ENCODE data around the gene TEX14.
"Not testable (repeated sequence)": the region's sequence is repeated elsewhere in the genome, so short reads cannot be mapped to it uniquely, and the experiment has no call there.

The TEX14 gene

GRCh38 chr17:58583486-58583885, 108.4 kb downstream of the TEX14 start:
- H3K18ac ChIP-seq (ENCODE audit: low read depth in 1 of 2, low read length in 2 of 2) = no peak overlapping the region
- H3K4me3 ChIP-seq (ENCODE audit: insufficient read depth in 1 of 2, low read depth in 1 of 2, low read length in 2 of 2) = no peak overlapping the region
- no peak overlapping the region for H4K8ac ChIP-seq (ENCODE audit: low read length)
- no peak overlapping the region for H2BK120ac ChIP-seq (ENCODE audit: low read depth, low read length)
- no peaks in the 10 kb centered on the region for H3K36me3 ChIP-seq (ENCODE audit: control insufficient read depth in 1 of 2, insufficient read depth in 2 of 2, low read depth in 1 of 2, low read length in 2 of 2)
- H4K91ac ChIP-seq (ENCODE audit: low read length) = no peak overlapping the region
- H3K4ac ChIP-seq (ENCODE audit: low read depth in 1 of 2, low read length in 2 of 2) = no peak overlapping the region
- H3K27me3 ChIP-seq (ENCODE audit: control insufficient read depth in 1 of 2, insufficient read depth in 1 of 2, low read length in 2 of 2) = peaks cover 23 to 35% of the 10 kb centered on the region in 2 experiments
- no peaks in the 10 kb centered on the region for H3K9me3 ChIP-seq (ENCODE audit: control insufficient read depth, low read length)
- no peaks in the 10 kb centered on the region for H3K79me1 ChIP-seq (replicated peaks; ENCODE audit: low read length, poor library complexity, severe bottlenecking)
- no peaks in the 10 kb centered on the region for H3K4me1 ChIP-seq (ENCODE audit: control insufficient read depth, insufficient read depth, low read depth, low read length)
- no peak overlapping the region for H3K9ac ChIP-seq (ENCODE audit: low read length)
- no peak overlapping the region for H2BK5ac ChIP-seq (ENCODE audit: low read depth, low read length, poor library complexity, severe bottlenecking)
- H2AFZ ChIP-seq (ENCODE audit: low read depth, low read length) = no peak overlapping the region
- H3K23ac ChIP-seq (ENCODE audit: low read length in 2 of 2) = no peak overlapping the region
- H2BK15ac ChIP-seq (ENCODE audit: low read depth, poor library complexity, severe bottlenecking) = no peak overlapping the region
- H2BK12ac ChIP-seq (ENCODE audit: low read length in 2 of 2) = no peak overlapping the region
- no peak overlapping the region for H2AK5ac ChIP-seq (ENCODE audit: low read length, severe bottlenecking)
- WGBS = 80% methylated on average over 4 of the region's 5 CpGs
- no peak for DNase-seq
- H3K27ac ChIP-seq (ENCODE audit: low read length, poor library complexity, severe bottlenecking) = no peak overlapping the region
- H3K14ac ChIP-seq (ENCODE audit: low read length in 2 of 2) = no peak overlapping the region
- H3K4me2 ChIP-seq (ENCODE audit: low read length, poor library complexity, severe bottlenecking) = no peak overlapping the region

- H2AK5ac ChIP-seq (ENCODE audit: low read length, severe bottlenecking); H3K4me3 ChIP-seq (ENCODE audit: insufficient read depth in 1 of 2, low read depth in 1 of 2, low read length in 2 of 2); H3K27ac ChIP-seq (ENCODE audit: low read length, poor library complexity, severe bottlenecking); H3K4me1 ChIP-seq (ENCODE audit: control insufficient read depth, insufficient read depth, low read depth, low read length); H3K79me1 ChIP-seq (replicated peaks; ENCODE audit: low read length, poor library complexity, severe bottlenecking); H3K9me3 ChIP-seq (ENCODE audit: control insufficient read depth, low read length); H3K18ac ChIP-seq (ENCODE audit: low read depth in 1 of 2, low read length in 2 of 2); H3K4me2 ChIP-seq (ENCODE audit: low read length, poor library complexity, severe bottlenecking); H2AFZ ChIP-seq (ENCODE audit: low read depth, low read length); H3K23ac ChIP-seq (ENCODE audit: low read length in 2 of 2); H2BK120ac ChIP-seq (ENCODE audit: low read depth, low read length); H4K91ac ChIP-seq (ENCODE audit: low read length); H4K8ac ChIP-seq (ENCODE audit: low read length); H3K9ac ChIP-seq (ENCODE audit: low read length); H3K4ac ChIP-seq (ENCODE audit: low read depth in 1 of 2, low read length in 2 of 2); H3K14ac ChIP-seq (ENCODE audit: low read length in 2 of 2); H2BK15ac ChIP-seq (ENCODE audit: low read depth, poor library complexity, severe bottlenecking); DNase-seq; H2BK5ac ChIP-seq (ENCODE audit: low read depth, low read length, poor library complexity, severe bottlenecking); H2BK12ac ChIP-seq (ENCODE audit: low read length in 2 of 2); H3K36me3 ChIP-seq (ENCODE audit: control insufficient read depth in 1 of 2, insufficient read depth in 2 of 2, low read depth in 1 of 2, low read length in 2 of 2): not testable (repeated sequence)
- peaks cover 23 to 39% of the 10 kb centered on the region in 2 experiments for H3K27me3 ChIP-seq (ENCODE audit: control insufficient read depth in 1 of 2, insufficient read depth in 1 of 2, low read length in 2 of 2)
- 90% methylated on average over 7 of the region's 7 CpGs for WGBS
Measured at GRCh38 chr17:58582718-58583117, 109.1 kb downstream of the TEX14 start.

GRCh38 chr17:58580671-58581070, 111.2 kb downstream of the TEX14 start:
- Histone ChIP-seq H3K18ac (ENCODE audit: low read depth in 1 of 2, low read length in 2 of 2) (no peak overlapping the region), H4K8ac (ENCODE audit: low read length) (no peak overlapping the region), H3K9me3 (ENCODE audit: control insufficient read depth, low read length) (no peaks in the 10 kb centered on the region), H2AK5ac (ENCODE audit: low read length, severe bottlenecking) (no peak overlapping the region), H4K91ac (ENCODE audit: low read length) (no peak overlapping the region), H3K4me2 (ENCODE audit: low read length, poor library complexity, severe bottlenecking) (no peak overlapping the region), H3K27ac (ENCODE audit: low read length, poor library complexity, severe bottlenecking) (no peak overlapping the region), H3K23ac (ENCODE audit: low read length in 2 of 2) (no peak overlapping the region), H3K4me3 (ENCODE audit: insufficient read depth in 1 of 2, low read depth in 1 of 2, low read length in 2 of 2) (no peak overlapping the region), H2AFZ (ENCODE audit: low read depth, low read length) (no peak overlapping the region), H3K36me3 (ENCODE audit: control insufficient read depth in 1 of 2, insufficient read depth in 2 of 2, low read depth in 1 of 2, low read length in 2 of 2) (no peaks in the 10 kb centered on the region), H3K9ac (ENCODE audit: low read length) (no peak overlapping the region), H2BK120ac (ENCODE audit: low read depth, low read length) (no peak overlapping the region), H3K4ac (ENCODE audit: low read depth in 1 of 2, low read length in 2 of 2) (no peak overlapping the region), H3K14ac (ENCODE audit: low read length in 2 of 2) (no peak overlapping the region), H3K4me1 (ENCODE audit: control insufficient read depth, insufficient read depth, low read depth, low read length) (no peaks in the 10 kb centered on the region), H2BK5ac (ENCODE audit: low read depth, low read length, poor library complexity, severe bottlenecking) (no peak overlapping the region), H3K27me3 (ENCODE audit: control insufficient read depth in 1 of 2, insufficient read depth in 1 of 2, low read length in 2 of 2) (peaks cover 17 to 29% of the 10 kb centered on the region in 2 experiments), H3K79me1 (replicated peaks; ENCODE audit: low read length, poor library complexity, severe bottlenecking) (no peaks in the 10 kb centered on the region), H2BK12ac (ENCODE audit: low read length in 2 of 2) (no peak overlapping the region), H2BK15ac (ENCODE audit: low read depth, poor library complexity, severe bottlenecking) (no peak overlapping the region)
- WGBS = 100% methylated on average over 1 of the region's 2 CpGs
- no peak for DNase-seq

- H3K36me3 ChIP-seq (ENCODE audit: control insufficient read depth in 1 of 2, insufficient read depth in 2 of 2, low read depth in 1 of 2, low read length in 2 of 2) = no peaks in the 10 kb centered on the region
- no peaks in the 10 kb centered on the region for H3K4me1 ChIP-seq (ENCODE audit: control insufficient read depth, insufficient read depth, low read depth, low read length)
- no peak overlapping the region for H3K23ac ChIP-seq (ENCODE audit: low read length in 2 of 2)
- DNase-seq = peak; percentile 53
- H2BK5ac ChIP-seq (ENCODE audit: low read depth, low read length, poor library complexity, severe bottlenecking) = no peak overlapping the region
- H4K8ac ChIP-seq (ENCODE audit: low read length) = no peak overlapping the region
- no peak overlapping the region for H2BK15ac ChIP-seq (ENCODE audit: low read depth, poor library complexity, severe bottlenecking)
- H3K4me2 ChIP-seq (ENCODE audit: low read length, poor library complexity, severe bottlenecking) = no peak overlapping the region
- H2BK12ac ChIP-seq (ENCODE audit: low read length in 2 of 2) = no peak overlapping the region
- no peak overlapping the region for H3K9ac ChIP-seq (ENCODE audit: low read length)
- no peaks in the 10 kb centered on the region for H3K79me1 ChIP-seq (replicated peaks; ENCODE audit: low read length, poor library complexity, severe bottlenecking)
- no peak overlapping the region for H3K4ac ChIP-seq (ENCODE audit: low read depth in 1 of 2, low read length in 2 of 2)
- no peak overlapping the region for H2AFZ ChIP-seq (ENCODE audit: low read depth, low read length)
- no peak overlapping the region for H3K27ac ChIP-seq (ENCODE audit: low read length, poor library complexity, severe bottlenecking)
- no peak overlapping the region for H3K4me3 ChIP-seq (ENCODE audit: insufficient read depth in 1 of 2, low read depth in 1 of 2, low read length in 2 of 2)
- H3K18ac ChIP-seq (ENCODE audit: low read depth in 1 of 2, low read length in 2 of 2) = no peak overlapping the region
- H2AK5ac ChIP-seq (ENCODE audit: low read length, severe bottlenecking) = no peak overlapping the region
- no peak overlapping the region for H3K14ac ChIP-seq (ENCODE audit: low read length in 2 of 2)
- peaks cover 5 to 29% of the 10 kb centered on the region in 2 experiments for H3K27me3 ChIP-seq (ENCODE audit: control insufficient read depth in 1 of 2, insufficient read depth in 1 of 2, low read length in 2 of 2)
- H3K9me3 ChIP-seq (ENCODE audit: control insufficient read depth, low read length) = no peaks in the 10 kb centered on the region
- no peak overlapping the region for H2BK120ac ChIP-seq (ENCODE audit: low read depth, low read length)
- no peak overlapping the region for H4K91ac ChIP-seq (ENCODE audit: low read length)
- 26% methylated on average over 7 of the region's 7 CpGs for WGBS
Measured at GRCh38 chr17:58577696-58578095, 114.1 kb downstream of the TEX14 start.
